H9 (cell line): ENCODE data around the gene STK26. TPM values are rescaled to one million over a fixed set of nuclear protein-coding genes. Genes with fewer than 3 reads are reported as not detected.

Experiments
- DNase-seq: peaks from one replicate; pipeline ENCODE4 v3.0.0-alpha.2; 2017
- H2AFZ ChIP-seq: one replicate; pipeline ENCODE4 v1.6.1; 2013; ENCODE audit warnings: mild to moderate bottlenecking, low read length, control low read depth, moderate library complexity
- H2AK5ac ChIP-seq: 2 replicates; pipeline ENCODE4 v1.6.1; 2013; ENCODE audit warnings: low read length, control low read depth, mixed read lengths; ENCODE audit not compliant: insufficient read length
- H2BK120ac ChIP-seq: one replicate; pipeline ENCODE4 v1.6.1; 2013; ENCODE audit warnings: low read depth, mild to moderate bottlenecking, low read length, control low read depth, inconsistent platforms; ENCODE audit not compliant: poor library complexity, severe bottlenecking
- H2BK12ac ChIP-seq: 2 replicates; pipeline ENCODE4 v1.6.1; 2013; ENCODE audit warnings: low read length, control low read depth, mixed read lengths, low read depth; ENCODE audit not compliant: insufficient read length
- H2BK15ac ChIP-seq: 2 replicates; pipeline ENCODE4 v1.6.1; 2013; ENCODE audit warnings: low read depth, low read length, control low read depth
- H2BK20ac ChIP-seq: one replicate; pipeline ENCODE4 v1.6.1; 2013; ENCODE audit warnings: low read depth, mild to moderate bottlenecking, low read length, control low read depth, inconsistent platforms; ENCODE audit not compliant: poor library complexity, severe bottlenecking
- H2BK5ac ChIP-seq: 2 replicates; pipeline ENCODE4 v1.6.1; 2013; ENCODE audit warnings: low read length, control low read depth, mixed read lengths; ENCODE audit not compliant: insufficient read length
- H3K14ac ChIP-seq: 2 replicates; pipeline ENCODE4 v1.6.1; 2013; ENCODE audit warnings: low read length, control low read depth; ENCODE audit not compliant: insufficient read depth
- H3K18ac ChIP-seq: 2 replicates; pipeline ENCODE4 v1.6.1; 2013; ENCODE audit warnings: low read depth, mild to moderate bottlenecking, mixed read lengths, low read length, control low read depth; ENCODE audit not compliant: insufficient read length
- H3K23ac ChIP-seq: 2 replicates; pipeline ENCODE4 v1.6.1; 2013; ENCODE audit warnings: low read length, control low read depth, mixed read lengths, low read depth; ENCODE audit not compliant: insufficient read length
- H3K23me2 ChIP-seq: 2 replicates; pipeline ENCODE4 v1.6.1; 2013; ENCODE audit warnings: low read depth, mild to moderate bottlenecking, mixed read lengths, low read length, control low read depth; ENCODE audit not compliant: insufficient read length, poor library complexity, severe bottlenecking
- H3K27ac ChIP-seq: 2 replicates; pipeline ENCODE4 v1.5.1; 2013; ENCODE audit warnings: low read length, control low read depth, mixed read lengths, low read depth; ENCODE audit not compliant: insufficient read length
- H3K27me3 ChIP-seq: 2 replicates; pipeline ENCODE4 v1.6.1; 2013; ENCODE audit warnings: low read length, control low read depth, inconsistent platforms; ENCODE audit not compliant: insufficient read depth
- H3K4ac ChIP-seq: 2 replicates; pipeline ENCODE4 v1.6.1; 2013; ENCODE audit warnings: low read depth, mild to moderate bottlenecking, control low read depth, inconsistent platforms, low read length, moderate library complexity
- H3K4me1 ChIP-seq: 2 replicates; pipeline ENCODE4 v1.6.1; 2013; ENCODE audit warnings: low read length, control low read depth, inconsistent platforms; ENCODE audit not compliant: insufficient read depth
- H3K4me2 ChIP-seq: 2 replicates; pipeline ENCODE4 v1.6.1; 2013; ENCODE audit warnings: low read length, control low read depth, mixed read lengths; ENCODE audit not compliant: insufficient read length, insufficient read depth
- H3K56ac ChIP-seq: 2 replicates; pipeline ENCODE4 v1.6.1; 2013; ENCODE audit warnings: low read depth, mild to moderate bottlenecking, mixed read lengths, low read length, control low read depth; ENCODE audit not compliant: insufficient read length
- H3K79me1 ChIP-seq: 2 replicates; pipeline ENCODE4 v1.6.1; 2013; ENCODE audit warnings: low read depth, mild to moderate bottlenecking, moderate library complexity, low read length, control low read depth, inconsistent platforms; ENCODE audit not compliant: insufficient read depth, poor library complexity, severe bottlenecking
- H3K79me2 ChIP-seq: 2 replicates; pipeline ENCODE4 v1.6.1; 2013; ENCODE audit warnings: low read length, control low read depth, inconsistent platforms; ENCODE audit not compliant: insufficient read depth
- H3K9ac ChIP-seq: 2 replicates; pipeline ENCODE4 v1.6.1; 2013; ENCODE audit warnings: low read length, control low read depth, mixed read lengths; ENCODE audit not compliant: insufficient read length; ENCODE audit errors: extremely low read depth
- H3K9me3 ChIP-seq: one replicate; pipeline ENCODE4 v1.6.1; 2013; ENCODE audit warnings: low read depth, low read length, inconsistent platforms; ENCODE audit not compliant: control insufficient read depth
- H3T11ph ChIP-seq: one replicate; pipeline ENCODE4 v1.6.1; 2013; ENCODE audit warnings: mild to moderate bottlenecking, low read length, control low read depth, inconsistent platforms
- H4K20me1 ChIP-seq: one replicate; pipeline ENCODE4 v1.6.1; 2013; ENCODE audit not compliant: control insufficient read depth, insufficient read length, insufficient read depth
- H4K5ac ChIP-seq: 2 replicates; pipeline ENCODE4 v1.6.1; 2013; ENCODE audit warnings: low read depth, mild to moderate bottlenecking, mixed read lengths, low read length, control low read depth; ENCODE audit not compliant: insufficient read length
- H4K8ac ChIP-seq: replicated peaks from 2 replicates; pipeline ENCODE4 v1.6.1; 2013; ENCODE audit warnings: low read length, control low read depth, mixed read lengths, low read depth; ENCODE audit not compliant: insufficient read length
- H4K91ac ChIP-seq: 2 replicates; pipeline ENCODE4 v1.6.1; 2013; ENCODE audit warnings: low read depth, mild to moderate bottlenecking, moderate library complexity, mixed read lengths, low read length, control low read depth; ENCODE audit not compliant: insufficient read length
- H3K27ac Mint-ChIP-seq, 3 experiments: 2 replicates in 2 of 3; 3 replicates in 1 of 3; pipeline ENCODE4 v1.8.0; 2020 to 2021; ENCODE audit warnings: mixed read lengths in 3 of 3, mild to moderate bottlenecking in 1 of 3, moderate library complexity in 1 of 3
- H3K27me3 Mint-ChIP-seq: 2 replicates; pipeline ENCODE4 v1.8.0; 2021; ENCODE audit warnings: low read depth, mild to moderate bottlenecking, moderate library complexity, mixed read lengths
- H3K36me3 Mint-ChIP-seq, 3 experiments: 2 replicates in 2 of 3; 3 replicates in 1 of 3; pipeline ENCODE4 v1.8.0; 2020 to 2021; ENCODE audit warnings: low read depth in 3 of 3, mixed read lengths in 3 of 3; ENCODE audit not compliant: insufficient read depth in 1 of 3
- H3K4me1 Mint-ChIP-seq, 2 experiments: 2 replicates each; pipeline ENCODE4 v1.8.0; 2020; ENCODE audit warnings: mixed read lengths in 2 of 2
- H3K4me3 Mint-ChIP-seq, 2 experiments: 2 replicates in 1 of 2; 3 replicates in 1 of 2; pipeline ENCODE4 v1.8.0; 2020 to 2021; ENCODE audit warnings: mild to moderate bottlenecking in 2 of 2, mixed read lengths in 2 of 2, moderate library complexity in 1 of 2
- H3K9me3 Mint-ChIP-seq, 2 experiments: 2 replicates in 1 of 2; 3 replicates in 1 of 2; pipeline ENCODE4 v1.8.0; 2020; ENCODE audit warnings: mild to moderate bottlenecking in 2 of 2, mixed read lengths in 2 of 2, moderate library complexity in 1 of 2
- whole genome bisulfite sequencing: extraction: QIAGEN DNeasy Blood & Tissue Kit; methylation state at CpG from one replicate; pipeline ENCODE4 v1.1.7; 2013; ENCODE audit warnings: missing lambda C conversion rate, low lambda C conversion rate, mixed read lengths; ENCODE audit not compliant: insufficient read length; ENCODE audit errors: extremely low coverage; 5-methylcytosine and 5-hydroxymethylcytosine counted together
- total RNA-seq: library from RNA; stranded (reverse); gene quantifications from 2 replicates; pipeline ENCODE4 v1.2.1, GENCODE V29; 2021
- TF ChIP-seq, protein P1 (sequence below): fragments of 200-600 bp; sonication (generic); conservative IDR thresholded peaks from 3 replicates; pipeline ENCODE4 v1.8.0; 2021; ENCODE audit warnings: antibody characterized with exemption, mild to moderate bottlenecking

The STK26 gene
- total RNA-seq, 1 experiment from 2014 or later, result 99.2 TPM

GRCh38 chrX:132031867-132032266 is 8.8 kb downstream of the STK26 start:
- Histone ChIP-seq H2BK5ac (no peak overlapping the region), H4K91ac (no peak overlapping the region), H3K56ac (no peak overlapping the region), H4K20me1 (no peaks in the 10 kb centered on the region), H3K4me2 (no peak overlapping the region), H3K27me3 (no peaks in the 10 kb centered on the region), H3K27ac (no peak overlapping the region), H3T11ph (no peak overlapping the region), H3K4me1 (peaks cover 12% of the 10 kb centered on the region; the same call in 1 of the 2 replicates), H3K79me2 (peaks cover 52% of the 10 kb centered on the region), H3K23me2 (no peaks in the 10 kb centered on the region), H2AFZ (no peak overlapping the region), H2BK120ac (no peak overlapping the region), H2BK20ac (no peak overlapping the region), H3K79me1 (peaks cover 3% of the 10 kb centered on the region), H3K9me3 (no peaks in the 10 kb centered on the region), H3K18ac (no peak overlapping the region), H4K8ac (no peak overlapping the region), H2BK15ac (no peak overlapping the region), H3K23ac (no peak overlapping the region), H3K9ac (no peak overlapping the region), H4K5ac (no peak overlapping the region), H2BK12ac (no peak overlapping the region), H3K4ac (no peak overlapping the region), H2AK5ac (no peak overlapping the region), H3K14ac (no peak overlapping the region)
- TF ChIP-seq, protein P1, sequence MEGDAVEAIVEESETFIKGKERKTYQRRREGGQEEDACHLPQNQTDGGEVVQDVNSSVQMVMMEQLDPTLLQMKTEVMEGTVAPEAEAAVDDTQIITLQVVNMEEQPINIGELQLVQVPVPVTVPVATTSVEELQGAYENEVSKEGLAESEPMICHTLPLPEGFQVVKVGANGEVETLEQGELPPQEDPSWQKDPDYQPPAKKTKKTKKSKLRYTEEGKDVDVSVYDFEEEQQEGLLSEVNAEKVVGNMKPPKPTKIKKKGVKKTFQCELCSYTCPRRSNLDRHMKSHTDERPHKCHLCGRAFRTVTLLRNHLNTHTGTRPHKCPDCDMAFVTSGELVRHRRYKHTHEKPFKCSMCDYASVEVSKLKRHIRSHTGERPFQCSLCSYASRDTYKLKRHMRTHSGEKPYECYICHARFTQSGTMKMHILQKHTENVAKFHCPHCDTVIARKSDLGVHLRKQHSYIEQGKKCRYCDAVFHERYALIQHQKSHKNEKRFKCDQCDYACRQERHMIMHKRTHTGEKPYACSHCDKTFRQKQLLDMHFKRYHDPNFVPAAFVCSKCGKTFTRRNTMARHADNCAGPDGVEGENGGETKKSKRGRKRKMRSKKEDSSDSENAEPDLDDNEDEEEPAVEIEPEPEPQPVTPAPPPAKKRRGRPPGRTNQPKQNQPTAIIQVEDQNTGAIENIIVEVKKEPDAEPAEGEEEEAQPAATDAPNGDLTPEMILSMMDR, result no peak
- Mint-ChIP-seq H3K9me3 (no peaks in the 10 kb centered on the region), H3K4me1 (peaks cover 60 to 65% of the 10 kb centered on the region in 2 experiments), H3K27ac (peak overlapping the region; percentile 33 to 42 (median 34); a peak in 2 of 7 replicates), H3K4me3 (no peak overlapping the region), H3K36me3 (peaks cover 3 to 11% (median 4%) of the 10 kb centered on the region in 3 experiments; a peak in 4 of 7 replicates), H3K27me3 (no peaks in the 10 kb centered on the region)
- WGBS, result no CpG with 5 or more reads among the region's 4 CpGs
- DNase-seq, result no peak
